HepG2 (cell line): ENCODE data around the gene RPS6KB2. TPM values are rescaled to one million over a fixed set of nuclear protein-coding genes. Genes with fewer than 3 reads are reported as not detected.
"Not testable (repeated sequence)": the region's sequence is repeated elsewhere in the genome, so short reads cannot be mapped to it uniquely, and the experiment has no call there.

Experiments
- FOXA1 ChIP-seq, 2 experiments: fragments of 450-650 bp in 1 of 2; sonication (generic) in 1 of 2; formaldehyde crosslinking in 1 of 2; IDR thresholded peaks; 2 replicates each; pipeline versions ENCODE4 v1.4.0 to v1.6.1; 2016 to 2020; ENCODE audit warnings: missing genetic modification reagents in 1 of 2
- KDM1A ChIP-seq: IDR thresholded peaks from 2 replicates; pipeline ENCODE4 v1.6.1; 2016; ENCODE audit warnings: missing compliant biosample characterization
- KDM5B ChIP-seq: sonication (generic); formaldehyde crosslinking; IDR thresholded peaks from 2 replicates; pipeline ENCODE4 v1.4.0; 2020; ENCODE audit warnings: missing genetic modification reagents, mild to moderate bottlenecking, borderline replicate concordance
- NR2F6 ChIP-seq, 2 experiments: IDR thresholded peaks; 2 replicates each; pipeline ENCODE4 v1.6.1; 2016; ENCODE audit warnings: antibody characterized with exemption in 1 of 2, mild to moderate bottlenecking in 1 of 2
- PAXIP1 ChIP-seq: sonication (generic); formaldehyde crosslinking; conservative IDR thresholded peaks from 2 replicates; pipeline ENCODE4 v1.4.0; 2020; ENCODE audit warnings: mild to moderate bottlenecking, missing genetic modification reagents, moderate library complexity
- RARA ChIP-seq: IDR thresholded peaks from 2 replicates; pipeline ENCODE4 v1.6.1; 2016; ENCODE audit warnings: missing genetic modification reagents, missing compliant biosample characterization
- RXRB ChIP-seq: IDR thresholded peaks from 2 replicates; pipeline ENCODE4 v1.6.1; 2016; ENCODE audit warnings: borderline replicate concordance, missing genetic modification reagents, missing compliant biosample characterization
- SALL1 ChIP-seq: sonication (generic); formaldehyde crosslinking; IDR thresholded peaks from 2 replicates; pipeline ENCODE4 v1.8.0; 2022; ENCODE audit warnings: mild to moderate bottlenecking, missing genetic modification reagents
- SAP130 ChIP-seq: IDR thresholded peaks from 2 replicates; pipeline ENCODE4 v1.6.1; 2016; ENCODE audit warnings: low read depth
- TBX2 ChIP-seq: sonication (generic); formaldehyde crosslinking; IDR thresholded peaks from 2 replicates; pipeline ENCODE4 v1.5.0; 2020; ENCODE audit warnings: missing genetic modification reagents, mild to moderate bottlenecking, borderline replicate concordance
- YY1 ChIP-seq: IDR thresholded peaks from 2 replicates; pipeline ENCODE4 v1.6.1; 2011; ENCODE audit warnings: low read length, low read depth, moderate library complexity, mild to moderate bottlenecking; ENCODE audit not compliant: insufficient read depth, insufficient replicate concordance
- ZIK1 ChIP-seq: sonication (generic); formaldehyde crosslinking; IDR thresholded peaks from 2 replicates; pipeline ENCODE4 v1.5.0; 2020; ENCODE audit warnings: mild to moderate bottlenecking, low read depth, missing genetic modification reagents, borderline replicate concordance
- ZKSCAN8 ChIP-seq: IDR thresholded peaks from 2 replicates; pipeline ENCODE4 v1.6.1; 2016; ENCODE audit warnings: borderline replicate concordance, missing genetic modification reagents, missing compliant biosample characterization
- ZNF18 ChIP-seq: sonication (generic); formaldehyde crosslinking; IDR thresholded peaks from 2 replicates; pipeline ENCODE4 v1.8.0; 2022; ENCODE audit warnings: mild to moderate bottlenecking, missing genetic modification reagents; ENCODE audit not compliant: insufficient replicate concordance
- ZNF430 ChIP-seq: sonication (generic); formaldehyde crosslinking; IDR thresholded peaks from 2 replicates; pipeline ENCODE4 v1.9.0; 2021; ENCODE audit warnings: mild to moderate bottlenecking, missing genetic modification reagents
- ZNF441 ChIP-seq: sonication (generic); formaldehyde crosslinking; IDR thresholded peaks from 2 replicates; pipeline ENCODE4 v1.7.0; 2021; ENCODE audit warnings: missing genetic modification reagents, borderline replicate concordance
- ZNF556 ChIP-seq: sonication (generic); formaldehyde crosslinking; IDR thresholded peaks from 2 replicates; pipeline ENCODE4 v1.4.0; 2020; ENCODE audit warnings: mild to moderate bottlenecking, missing genetic modification reagents, borderline replicate concordance
- ZNF614 ChIP-seq: IDR thresholded peaks from 2 replicates; pipeline ENCODE4 v1.6.1; 2018; ENCODE audit warnings: missing biosample characterization, missing genetic modification reagents, inconsistent platforms, borderline replicate concordance
- polyA plus RNA-seq, 8 experiments: library from polyadenylated mRNA; depleted of rRNA in 3 of 8; stranded (reverse) in 7 of 8; unstranded in 1 of 8; fragments of >200 nt; fragmentation: Illumina TruSeq in 4 of 8; extraction: Trizol in 4 of 8; gene quantifications; 2 replicates each; pipeline versions ENCODE4 v1.2.1 to v1.2.3, GENCODE V29; 2011 to 2016; ENCODE audit warnings: low read depth in 4 of 8, missing spikeins in 1 of 8, mixed read lengths in 1 of 8; ENCODE audit not compliant: insufficient read depth in 1 of 8
- total RNA-seq, 5 experiments: library from RNA; depleted of rRNA; stranded (reverse); fragments of >200 nt; fragmentation: Illumina TruSeq; extraction: Trizol; gene quantifications; 2 replicates each; pipeline ENCODE4 v1.2.3, GENCODE V29; 2016; ENCODE audit warnings: low read depth in 1 of 5
- TF ChIP-seq, protein P1 (sequence below): sonication (generic); formaldehyde crosslinking; IDR thresholded peaks from 2 replicates; pipeline ENCODE4 v1.4.0; 2020; ENCODE audit warnings: missing genetic modification reagents, low read depth, mild to moderate bottlenecking, borderline replicate concordance
- TF ChIP-seq, protein P2 (sequence below): sonication (generic); formaldehyde crosslinking; IDR thresholded peaks from 2 replicates; pipeline ENCODE4 v1.4.0; 2020; ENCODE audit warnings: missing genetic modification reagents

Gene RPS6KB2
- total and polyA plus RNA-seq, 2 of the 13 experiments (the other 11 are each of a cell fraction or from before 2014, with no cell fraction given), result 52.9 to 54.8 TPM

DNA sequence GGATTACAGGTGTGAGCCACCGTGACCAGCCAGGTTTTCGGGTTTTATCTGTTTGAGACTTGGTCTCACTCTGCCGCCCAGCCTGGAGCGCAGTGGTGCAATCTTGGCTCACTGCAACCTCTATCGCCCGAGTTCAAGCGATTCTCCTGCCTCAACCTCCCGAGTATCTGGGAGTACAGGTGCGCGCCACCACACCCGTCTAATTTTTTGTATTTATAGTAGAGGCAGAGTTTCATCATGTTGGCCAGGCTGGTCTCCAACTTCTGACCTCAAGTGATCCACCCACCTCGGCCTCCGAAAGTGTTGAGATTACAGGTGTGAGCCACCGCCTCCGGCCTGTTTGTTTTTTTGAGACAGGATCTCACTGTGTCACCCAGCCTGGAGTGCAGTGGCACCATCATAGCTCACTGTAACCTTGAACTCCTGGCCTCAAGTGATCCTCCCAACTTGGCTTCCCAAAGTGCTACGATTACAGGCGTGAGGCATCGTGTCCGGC, 882 bp upstream of the RPS6KB2 start (continued):
- TF ChIP-seq PAXIP1 (CRISPR knock-in tag) (peak; percentile 50; the same call in 1 of the 2 replicates), SAP130 (CRISPR knock-in tag) (peak; percentile 44), SALL1 (CRISPR knock-in tag) (peak; percentile 42; the same call in 1 of the 2 replicates), ZNF556 (CRISPR knock-in tag) (0 out of 2 replicates have a peak, but pooled peaks have one; percentile 1), ZIK1 (CRISPR knock-in tag) (0 out of 2 replicates have a peak, but pooled peaks have one; percentile 14), ZNF430 (CRISPR knock-in tag) (peak; percentile 16; the same call in 1 of the 2 replicates), NR2F6 (IDR thresholded peaks at IDR 0.05) (peak; percentile 70), NR2F6 (CRISPR knock-in tag; IDR thresholded peaks at IDR 0.05) (peak; percentile 88), RXRB (CRISPR knock-in tag) (peak; percentile 69), FOXA1 (CRISPR knock-in tag; IDR thresholded peaks at IDR 0.05) (peak; percentile 35), ZKSCAN8 (CRISPR knock-in tag) (0 out of 2 replicates have a peak, but pooled peaks have one; percentile 9), ZNF614 (CRISPR knock-in tag) (peak; percentile 14; the same call in 1 of the 2 replicates), KDM5B (peak; percentile 40; the same call in 1 of the 2 replicates), YY1 (peak; percentile 23), TBX2 (CRISPR knock-in tag) (peak; percentile 55; the same call in 1 of the 2 replicates), RARA (peak; percentile 93), KDM1A (0 out of 2 replicates have a peak, but pooled peaks have one; percentile 63), ZNF18 (peak; percentile 86), ZNF441 (CRISPR knock-in tag) (peak; percentile 43; the same call in 1 of the 2 replicates)
- not testable (repeated sequence) for TF ChIP-seq FOXA1 (IDR thresholded peaks at IDR 0.05)
- TF ChIP-seq, protein P1, sequence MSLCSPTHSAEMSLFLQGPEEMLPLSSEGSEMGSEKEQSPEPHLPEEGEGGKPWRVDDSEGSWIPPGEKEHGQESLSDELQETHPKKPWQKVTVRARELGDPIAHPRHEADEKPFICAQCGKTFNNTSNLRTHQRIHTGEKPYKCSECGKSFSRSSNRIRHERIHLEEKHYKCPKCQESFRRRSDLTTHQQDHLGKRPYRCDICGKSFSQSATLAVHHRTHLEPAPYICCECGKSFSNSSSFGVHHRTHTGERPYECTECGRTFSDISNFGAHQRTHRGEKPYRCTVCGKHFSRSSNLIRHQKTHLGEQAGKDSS (CRISPR knock-in tag), result 0 out of 2 replicates have a peak, but pooled peaks have one; percentile 8
- TF ChIP-seq, protein P2, sequence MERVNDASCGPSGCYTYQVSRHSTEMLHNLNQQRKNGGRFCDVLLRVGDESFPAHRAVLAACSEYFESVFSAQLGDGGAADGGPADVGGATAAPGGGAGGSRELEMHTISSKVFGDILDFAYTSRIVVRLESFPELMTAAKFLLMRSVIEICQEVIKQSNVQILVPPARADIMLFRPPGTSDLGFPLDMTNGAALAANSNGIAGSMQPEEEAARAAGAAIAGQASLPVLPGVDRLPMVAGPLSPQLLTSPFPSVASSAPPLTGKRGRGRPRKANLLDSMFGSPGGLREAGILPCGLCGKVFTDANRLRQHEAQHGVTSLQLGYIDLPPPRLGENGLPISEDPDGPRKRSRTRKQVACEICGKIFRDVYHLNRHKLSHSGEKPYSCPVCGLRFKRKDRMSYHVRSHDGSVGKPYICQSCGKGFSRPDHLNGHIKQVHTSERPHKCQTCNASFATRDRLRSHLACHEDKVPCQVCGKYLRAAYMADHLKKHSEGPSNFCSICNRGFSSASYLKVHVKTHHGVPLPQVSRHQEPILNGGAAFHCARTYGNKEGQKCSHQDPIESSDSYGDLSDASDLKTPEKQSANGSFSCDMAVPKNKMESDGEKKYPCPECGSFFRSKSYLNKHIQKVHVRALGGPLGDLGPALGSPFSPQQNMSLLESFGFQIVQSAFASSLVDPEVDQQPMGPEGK, result 0 out of 2 replicates have a peak, but pooled peaks have one; percentile 14
